ENCODE measurements around the gene SUPT6H.

DNA sequence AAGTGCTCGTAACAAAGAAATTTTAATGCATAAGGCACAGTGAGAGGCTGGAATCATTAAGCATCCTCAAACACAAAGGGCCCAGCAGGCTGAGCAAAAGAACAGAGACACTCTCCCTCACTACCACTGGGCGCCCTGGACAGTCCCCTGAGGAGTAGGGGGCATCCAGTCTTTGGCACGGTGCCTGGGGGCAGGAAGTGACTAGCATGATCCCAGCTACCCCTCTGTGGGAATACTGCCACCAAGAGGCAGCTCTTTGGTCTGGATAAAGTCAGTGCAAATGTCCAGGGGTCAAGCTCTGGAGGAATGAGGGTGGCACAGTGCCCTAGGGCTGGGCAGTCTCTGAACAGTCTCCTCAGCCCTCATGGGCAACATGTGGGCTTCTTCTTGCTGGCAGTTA lies 52.3 kb downstream of the SUPT6H start:
- TF ChIP-seq POLR2A (IDR thresholded peaks at IDR 0.05; ENCODE audit: low read depth, low read length) = no peak
- no peak for TF ChIP-seq POLR2AphosphoS5 (IDR thresholded peaks at IDR 0.05; ENCODE audit: low read depth, low read length)

Data from GM12892 (cell line).